GDM1 (cell line): Measurements from ENCODE around the gene TRPV5.

Experiments used
- DNase-seq: peaks from one replicate; lab custom pipeline; 2025; lab: John Stamatoyannopoulos, UW

TRPV5 gene

DNA sequence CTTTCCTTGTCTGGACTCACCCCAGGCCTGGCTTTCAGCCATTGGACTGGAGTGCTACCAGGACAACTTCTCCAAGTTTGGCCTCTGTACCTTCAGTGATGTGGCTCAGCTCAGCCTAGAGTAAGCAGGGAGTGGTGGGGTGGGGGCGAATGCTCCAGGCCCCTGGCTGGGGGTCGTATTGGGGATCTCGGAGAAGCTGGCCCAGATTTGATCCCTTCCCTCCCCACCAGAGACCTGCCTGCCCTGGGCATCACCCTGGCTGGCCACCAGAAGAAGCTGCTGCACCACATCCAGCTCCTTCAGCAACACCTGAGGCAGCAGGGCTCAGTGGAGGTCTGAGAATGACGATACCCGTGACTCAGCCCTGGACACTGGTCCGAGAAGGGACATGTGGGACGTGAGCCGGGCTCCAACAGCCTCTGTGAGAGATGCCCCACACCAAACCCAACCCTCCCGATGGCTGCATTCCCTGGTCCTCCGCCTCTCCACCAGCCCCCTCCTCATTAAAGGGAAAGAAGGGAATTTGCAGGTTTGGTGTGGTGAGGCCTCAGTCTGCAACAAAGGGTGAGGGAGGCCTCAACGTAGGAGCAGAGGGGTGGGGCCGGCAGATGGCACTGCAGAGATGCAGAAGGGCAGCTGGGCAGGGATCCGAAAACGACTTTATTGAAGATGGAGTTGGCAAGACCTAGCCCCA lies 62.8 kb downstream of the TRPV5 start:
- no peak for DNase-seq

DNA sequence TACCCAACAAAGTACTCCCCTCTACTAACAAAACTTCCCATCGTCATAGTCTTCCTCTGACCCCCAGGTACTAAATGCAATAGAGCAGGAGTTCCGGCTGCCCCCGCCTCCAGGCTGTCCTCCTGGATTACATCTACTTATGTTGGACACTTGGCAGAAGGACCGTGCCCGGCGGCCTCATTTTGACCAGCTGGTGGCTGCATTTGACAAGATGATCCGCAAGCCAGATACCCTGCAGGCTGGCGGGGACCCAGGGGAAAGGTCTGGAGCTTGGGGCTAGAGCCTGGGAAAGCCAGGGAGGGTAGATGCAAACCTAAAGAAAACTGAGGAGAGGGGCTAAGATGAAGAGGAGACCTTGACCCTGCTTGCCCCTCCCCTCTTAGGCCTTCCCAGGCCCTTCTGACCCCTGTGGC lies 63.4 kb downstream of the TRPV5 start:
- DNase-seq, result no peak

DNA sequence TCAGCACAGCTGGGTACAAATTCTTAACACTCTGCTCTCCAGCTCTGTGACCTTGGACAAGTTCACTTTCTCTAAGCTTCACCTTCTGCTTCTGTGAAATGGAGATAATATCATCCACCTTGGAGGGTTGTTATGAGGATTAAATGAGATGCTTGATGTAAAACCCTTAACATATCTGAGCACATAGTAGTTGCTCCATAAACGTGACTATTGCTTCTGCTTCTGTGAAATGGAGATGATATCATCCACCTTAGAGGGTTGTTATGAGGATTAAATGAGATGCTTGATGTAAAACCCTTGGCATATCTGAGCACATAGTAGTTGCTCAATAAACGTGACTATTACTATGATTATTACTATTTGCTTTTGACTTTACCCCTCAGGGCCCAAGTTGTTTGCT lies 64.1 kb downstream of the TRPV5 start:
- no peak for DNase-seq

DNA sequence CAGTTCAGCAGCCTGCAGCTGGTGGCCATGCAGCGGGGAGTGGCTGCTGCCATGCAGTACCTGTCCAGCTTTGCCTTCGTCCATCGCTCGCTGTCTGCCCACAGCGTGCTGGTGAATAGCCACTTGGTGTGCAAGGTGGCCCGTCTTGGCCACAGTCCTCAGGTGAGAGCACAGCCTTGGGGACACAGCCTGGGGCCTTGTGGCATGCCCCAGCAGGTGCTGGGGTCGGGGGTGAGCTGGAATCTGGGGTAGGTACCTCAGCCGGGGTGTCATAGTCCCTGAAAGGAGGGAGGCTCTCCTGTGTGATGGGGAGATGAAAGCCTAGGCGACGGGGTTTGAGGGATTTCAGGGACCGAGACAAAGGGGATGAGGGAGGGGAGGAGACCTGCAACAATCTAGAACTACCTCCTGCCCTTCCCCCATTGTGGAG lies 64.5 kb downstream of the TRPV5 start:
- no peak for DNase-seq

- DNase-seq, result no peak
Observed at GRCh38 chr7:142868188-142868985, 65.2 kb downstream of the TRPV5 start.

GRCh38 chr7:142867398-142868187 lies 66.0 kb downstream of the TRPV5 start:
- no peak for DNase-seq

DNA sequence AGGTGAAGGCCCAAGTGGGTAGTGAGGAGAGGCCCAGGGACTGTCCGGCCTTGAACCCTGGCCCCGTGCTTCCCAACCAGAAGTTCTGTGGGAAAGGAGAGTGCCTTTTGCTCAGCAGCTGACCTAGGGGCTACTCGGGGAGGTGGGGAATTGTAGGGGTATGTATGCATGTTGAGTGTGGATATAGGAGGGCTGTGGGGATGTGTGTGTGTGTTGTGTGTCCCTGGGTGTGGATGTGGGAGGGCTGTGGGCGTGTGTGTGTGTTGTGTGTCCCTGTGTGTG lies 66.5 kb downstream of the TRPV5 start:
- no peak for DNase-seq

- no peak for DNase-seq
Observed at GRCh38 chr7:142866361-142867096, 67.0 kb downstream of the TRPV5 start.

DNA sequence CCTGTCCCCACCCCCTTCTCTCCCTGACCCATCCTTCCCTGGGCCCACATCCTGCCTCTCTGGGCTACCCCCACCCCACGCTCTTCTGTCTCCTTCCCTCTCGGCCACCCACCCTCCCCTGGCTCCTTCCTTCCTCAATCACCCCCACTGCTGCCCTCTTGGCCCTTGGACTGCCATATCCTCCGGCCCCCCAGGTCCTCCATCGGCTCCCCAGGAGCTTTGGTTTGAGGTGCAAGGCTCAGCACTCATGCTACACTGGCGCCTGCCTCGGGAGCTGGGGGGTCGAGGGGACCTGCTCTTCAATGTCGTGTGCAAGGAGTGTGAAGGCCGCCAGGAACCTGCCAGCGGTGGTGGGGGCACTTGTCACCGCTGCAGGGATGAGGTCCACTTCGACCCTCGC lies 67.8 kb downstream of the TRPV5 start:
- no peak for DNase-seq

- DNase-seq, result no peak
Observed at GRCh38 chr7:142864980-142865747, 68.4 kb downstream of the TRPV5 start.

DNA sequence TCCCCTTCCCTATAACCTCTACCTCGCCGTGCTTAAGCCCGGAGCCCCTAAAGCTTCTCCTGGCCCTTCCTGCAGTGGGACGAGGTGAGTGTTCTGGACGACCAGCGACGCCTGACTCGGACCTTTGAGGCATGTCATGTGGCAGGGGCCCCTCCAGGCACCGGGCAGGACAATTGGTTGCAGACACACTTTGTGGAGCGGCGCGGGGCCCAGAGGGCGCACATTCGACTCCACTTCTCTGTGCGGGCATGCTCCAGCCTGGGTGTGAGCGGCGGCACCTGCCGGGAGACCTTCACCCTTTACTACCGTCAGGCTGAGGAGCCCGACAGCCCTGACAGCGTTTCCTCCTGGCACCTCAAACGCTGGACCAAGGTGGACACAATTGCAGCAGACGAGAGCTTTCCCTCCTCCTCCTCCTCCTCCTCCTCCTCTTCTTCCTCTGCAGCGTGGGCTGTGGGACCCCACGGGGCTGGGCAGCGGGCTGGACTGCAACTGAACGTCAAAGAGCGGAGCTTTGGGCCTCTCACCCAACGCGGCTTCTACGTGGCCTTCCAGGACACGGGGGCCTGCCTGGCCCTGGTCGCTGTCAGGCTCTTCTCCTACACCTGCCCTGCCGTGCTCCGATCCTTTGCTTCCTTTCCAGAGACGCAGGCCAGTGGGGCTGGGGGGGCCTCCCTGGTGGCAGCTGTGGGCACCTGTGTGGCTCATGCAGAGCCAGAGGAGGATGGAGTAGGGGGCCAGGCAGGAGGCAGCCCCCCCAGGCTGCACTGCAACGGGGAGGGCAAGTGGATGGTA lies 69.5 kb downstream of the TRPV5 start:
- DNase-seq, result no peak

DNA sequence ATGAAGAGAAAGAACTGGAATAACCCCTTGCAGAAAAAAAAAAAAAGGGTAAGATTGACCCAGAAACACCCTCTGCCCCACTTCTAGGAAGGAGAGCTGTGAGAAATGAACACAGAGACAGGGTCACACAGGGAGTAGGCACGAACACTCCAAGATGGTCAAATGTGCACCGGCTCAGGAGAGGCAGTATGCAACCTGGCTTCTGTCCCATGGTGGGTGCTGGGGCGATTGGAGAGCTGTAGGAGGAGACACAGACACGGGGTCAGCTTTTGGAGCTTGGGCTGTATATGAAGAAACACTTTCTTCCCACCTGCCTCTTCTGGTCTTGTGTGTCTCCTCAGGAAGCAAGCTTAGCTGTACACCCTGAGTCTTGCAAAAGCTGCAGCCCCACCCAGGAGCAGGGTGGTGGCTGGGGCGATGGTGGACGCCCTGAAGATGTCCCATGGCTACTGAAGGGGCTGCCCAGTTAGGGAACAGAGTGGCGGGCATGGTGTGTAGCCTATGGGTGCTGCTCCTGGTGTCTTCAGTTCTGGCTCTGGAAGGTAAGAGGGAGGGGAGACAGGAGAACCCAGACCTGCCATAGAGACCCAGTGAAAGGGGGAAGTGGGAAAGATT lies 70.7 kb downstream of the TRPV5 start:
- DNase-seq, result no peak

DNA sequence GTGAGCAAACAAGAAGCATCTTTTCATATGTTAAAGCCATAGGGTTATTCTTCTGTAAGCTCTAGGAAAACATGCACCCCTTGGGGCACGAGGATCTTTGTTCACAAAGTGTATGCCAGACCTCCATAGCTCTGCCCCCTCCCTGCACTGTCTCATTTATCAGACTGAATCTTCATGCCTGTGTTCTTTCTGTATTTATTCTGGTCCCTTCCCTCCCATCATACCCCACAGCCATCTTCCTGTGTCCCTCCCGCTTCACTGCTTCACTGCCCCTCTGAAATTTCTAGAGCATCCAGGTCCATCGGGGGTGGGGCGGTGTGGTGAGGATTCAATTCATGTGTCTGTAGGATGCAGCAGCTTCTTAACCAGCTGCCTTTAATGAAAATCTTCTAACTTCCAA lies 71.2 kb downstream of the TRPV5 start:
- DNase-seq, result no peak

- DNase-seq, result no peak
Observed at GRCh38 chr7:142860968-142861367, 72.6 kb downstream of the TRPV5 start.

DNA sequence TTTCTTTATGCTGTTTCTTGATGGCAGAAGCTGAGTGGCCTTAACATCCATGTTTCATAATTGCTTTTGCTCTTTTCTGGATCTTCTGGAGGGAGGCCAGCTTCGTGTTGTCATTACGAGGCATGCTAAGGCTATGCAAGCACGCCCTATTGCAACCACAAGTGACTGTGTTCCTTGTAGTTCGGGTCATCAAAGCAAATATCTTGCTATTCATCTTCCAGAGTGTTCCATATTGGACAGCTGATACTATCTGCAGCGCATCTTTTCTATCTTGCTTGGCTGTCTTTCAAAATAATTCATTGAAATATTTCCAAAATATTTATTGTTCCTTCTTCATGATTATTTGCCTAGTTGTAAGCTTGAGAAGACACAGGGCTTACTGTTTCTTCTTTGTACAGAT lies 73.7 kb downstream of the TRPV5 start:
- no peak for DNase-seq

GRCh38 chr7:142859411-142859810 lies 74.1 kb downstream of the TRPV5 start:
- no peak for DNase-seq
